ENCODE measurements around the gene C1QTNF6. TPM values are rescaled to one million over a fixed set of nuclear protein-coding genes. Genes with fewer than 3 reads are reported as not detected.

Gene C1QTNF6
- total and polyA plus RNA-seq, 9 donors = 10.3 to 28.9 (median 17.5) TPM

DNA sequence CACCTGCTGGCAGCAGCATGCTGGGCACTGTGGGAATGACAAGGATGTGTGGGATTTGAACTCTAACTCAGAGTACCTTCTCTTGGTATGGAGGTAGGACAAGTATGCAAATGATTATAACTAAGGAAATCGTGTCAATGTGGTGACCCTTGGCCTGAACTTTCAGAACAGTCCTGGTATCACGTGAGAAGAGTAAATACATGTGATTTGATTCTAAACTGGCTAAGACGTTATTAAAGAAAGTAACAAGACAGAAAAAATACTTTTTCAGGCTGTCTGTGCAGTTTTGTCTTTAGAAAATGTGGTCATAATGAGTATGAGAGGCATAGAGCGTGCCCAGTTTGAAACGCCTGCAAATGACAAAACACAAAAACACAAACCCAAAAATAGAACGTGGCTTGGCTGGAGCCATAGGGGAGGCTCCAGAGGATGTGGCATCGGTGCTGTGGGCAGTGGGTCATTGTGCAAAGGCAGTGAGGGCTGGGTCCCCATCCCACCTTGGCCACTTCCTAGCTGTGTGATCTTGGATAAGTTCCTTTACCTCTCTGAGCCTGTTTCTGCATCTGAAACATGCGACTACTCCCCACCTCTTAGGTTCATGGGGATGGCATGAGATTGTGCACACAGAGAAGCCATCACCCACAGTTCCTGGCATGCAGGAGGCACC lies 19.9 kb downstream of the C1QTNF6 start:
- no peak for DNase-seq
- Histone ChIP-seq H3K9me3 (replicated peaks; ENCODE audit: control insufficient read depth, low read depth, low read length) (no peaks in the 10 kb centered on the region), H3K4me3 (ENCODE audit: low read length) (no peak overlapping the region), H3K27me3 (ENCODE audit: control insufficient read depth, insufficient read depth, low read length) (peaks cover 2% of the 10 kb centered on the region), H3K27ac (ENCODE audit: low read length) (no peak overlapping the region), H3K36me3 (ENCODE audit: control insufficient read depth, insufficient read depth, low read length) (no peaks in the 10 kb centered on the region), H3K4me1 (ENCODE audit: control insufficient read depth, insufficient read depth, low read length) (peaks cover 7% of the 10 kb centered on the region)
- WGBS (ENCODE audit: insufficient coverage) = 40% methylated on average over 2 of the region's 8 CpGs

DNA sequence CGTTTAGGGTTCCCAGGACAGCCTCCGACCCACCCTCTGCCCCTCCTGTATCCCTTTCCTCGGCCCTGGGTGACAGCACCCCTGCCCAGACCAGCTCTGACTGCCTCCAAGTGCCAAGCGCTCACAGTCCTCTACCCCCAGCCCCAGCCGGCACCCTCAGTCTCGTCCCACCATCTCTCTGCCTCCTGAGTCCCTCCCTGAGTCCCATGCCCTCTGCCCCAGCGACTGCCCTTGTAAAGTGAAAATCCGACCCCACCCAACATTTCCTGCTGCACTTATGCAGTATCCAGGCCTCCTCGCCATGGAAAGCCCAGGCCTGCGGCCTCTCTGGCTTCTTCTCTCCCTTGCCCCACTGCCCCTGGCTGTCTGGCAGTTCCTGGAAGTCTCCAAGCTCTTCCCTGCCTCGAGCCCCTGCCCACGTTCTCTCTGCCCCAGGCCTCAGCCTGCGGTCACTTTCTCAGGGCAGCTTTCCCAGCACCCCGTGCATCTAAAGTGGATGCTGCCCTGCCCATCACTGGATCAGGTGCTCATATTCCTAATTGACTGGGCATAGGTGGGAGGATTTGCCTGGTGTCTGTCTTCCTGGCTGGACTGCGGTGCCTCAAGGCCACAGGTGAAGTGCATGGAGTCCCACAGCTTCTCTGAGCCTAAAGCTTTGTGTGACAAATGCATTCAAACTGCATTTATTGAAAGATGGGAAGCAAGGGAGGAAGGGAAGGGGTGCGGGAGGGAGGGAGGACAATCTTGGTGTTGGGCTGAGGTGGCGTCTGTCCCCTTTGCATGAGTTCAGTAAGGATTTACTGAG lies 20.7 kb downstream of the C1QTNF6 start:
- Histone ChIP-seq H3K4me1 (ENCODE audit: control insufficient read depth, insufficient read depth, low read length) (peaks cover 4% of the 10 kb centered on the region), H3K27ac (ENCODE audit: low read length) (no peak overlapping the region), H3K27me3 (ENCODE audit: control insufficient read depth, insufficient read depth, low read length) (peaks cover 2% of the 10 kb centered on the region), H3K36me3 (ENCODE audit: control insufficient read depth, insufficient read depth, low read length) (no peaks in the 10 kb centered on the region), H3K4me3 (ENCODE audit: low read length) (no peak overlapping the region), H3K9me3 (replicated peaks; ENCODE audit: control insufficient read depth, low read depth, low read length) (no peaks in the 10 kb centered on the region)
- DNase-seq = no peak
- WGBS (ENCODE audit: insufficient coverage) = 66% methylated on average over 17 of the region's 17 CpGs

DNA sequence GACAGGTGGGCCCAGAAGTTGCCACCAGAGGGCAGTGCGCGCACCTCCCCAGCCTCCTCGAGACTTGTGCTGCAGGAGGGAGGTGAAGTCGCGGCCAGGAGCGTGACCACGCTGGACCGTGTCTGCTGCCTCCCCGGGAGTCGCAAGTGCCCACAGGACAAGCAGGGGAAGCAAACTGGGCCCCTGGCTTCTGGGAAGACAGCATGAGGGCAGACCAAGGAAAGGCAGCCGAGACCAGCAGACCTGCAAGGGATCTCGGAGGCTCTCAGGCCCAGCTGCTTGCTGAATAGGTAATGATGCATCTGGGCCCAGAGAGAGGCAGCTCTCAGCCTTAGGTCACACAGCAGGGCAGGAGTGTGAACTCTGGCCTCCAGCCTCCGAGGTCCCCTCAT lies 21.4 kb downstream of the C1QTNF6 start:
- H3K9me3 ChIP-seq (replicated peaks; ENCODE audit: control insufficient read depth, low read depth, low read length) = no peaks in the 10 kb centered on the region
- H3K36me3 ChIP-seq (ENCODE audit: control insufficient read depth, insufficient read depth, low read length) = no peaks in the 10 kb centered on the region
- WGBS (ENCODE audit: insufficient coverage) = 13% methylated on average over 12 of the region's 13 CpGs
- no peak overlapping the region for H3K4me3 ChIP-seq (ENCODE audit: low read length)
- no peaks in the 10 kb centered on the region for H3K27me3 ChIP-seq (ENCODE audit: control insufficient read depth, insufficient read depth, low read length)
- no peak overlapping the region for H3K27ac ChIP-seq (ENCODE audit: low read length)
- DNase-seq = peak; percentile 85
- H3K4me1 ChIP-seq (ENCODE audit: control insufficient read depth, insufficient read depth, low read length) = peaks cover 4% of the 10 kb centered on the region

DNA sequence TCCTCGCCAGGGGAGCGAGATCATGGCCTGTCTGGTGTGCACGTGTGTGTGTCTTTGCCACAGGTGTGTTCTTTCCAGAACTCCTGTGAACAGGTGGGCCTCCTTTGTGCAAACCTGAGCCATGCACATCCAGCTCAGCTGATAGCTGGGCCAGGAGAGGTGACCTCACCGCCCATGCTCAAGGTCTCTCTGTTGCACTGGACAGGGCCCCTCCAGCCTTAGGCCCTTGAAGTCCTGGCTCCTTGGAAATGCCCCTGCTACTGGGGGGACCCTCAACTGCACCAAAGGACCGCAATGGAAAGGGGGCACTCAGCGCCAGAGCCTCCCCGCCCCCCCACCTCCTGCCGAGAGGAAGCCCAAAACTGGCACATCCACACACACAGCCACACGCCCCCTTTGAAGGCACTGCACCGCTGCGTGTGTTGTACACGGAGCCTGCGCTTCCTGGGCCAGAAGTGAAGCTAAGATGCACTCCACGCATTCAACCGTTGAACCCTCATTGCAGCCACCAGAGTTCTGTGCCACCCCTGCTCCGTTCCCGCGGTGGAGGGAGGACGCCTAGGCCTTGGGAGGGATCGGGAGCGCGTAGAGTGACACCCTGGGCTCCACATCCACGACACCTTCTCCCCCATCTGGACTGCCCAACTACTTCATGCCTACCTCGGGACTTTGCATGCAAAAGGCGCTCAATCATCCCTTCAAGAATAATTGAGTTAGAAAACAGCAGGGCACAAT lies 21.9 kb downstream of the C1QTNF6 start:
- H3K27ac ChIP-seq (ENCODE audit: low read length) = no peak overlapping the region

DNA sequence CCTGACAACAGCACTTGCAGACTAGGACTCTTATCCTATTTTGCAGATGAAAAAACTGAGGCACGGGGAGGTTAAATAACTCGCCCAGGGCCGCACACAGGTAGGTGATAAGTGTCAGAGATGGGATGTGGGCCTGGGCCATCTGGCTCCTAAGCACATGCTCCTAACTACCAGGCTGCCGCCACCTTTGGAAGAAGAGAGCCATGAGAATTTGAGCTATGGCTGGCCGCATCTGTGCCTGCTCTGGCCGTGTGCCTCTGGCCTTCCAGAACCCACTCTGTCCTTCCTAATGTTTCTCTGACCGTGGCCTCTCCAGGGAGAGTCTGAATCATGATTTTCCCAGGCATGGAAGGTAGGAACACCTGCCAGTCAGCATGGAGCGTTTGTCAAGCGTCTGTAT lies 23.0 kb downstream of the C1QTNF6 start:
- H3K4me3 ChIP-seq (ENCODE audit: low read length) = no peak overlapping the region
- peaks cover 4% of the 10 kb centered on the region for H3K4me1 ChIP-seq (ENCODE audit: control insufficient read depth, insufficient read depth, low read length)
- no peak for DNase-seq
- WGBS (ENCODE audit: insufficient coverage) = 43% methylated on average over 6 of the region's 9 CpGs
- H3K27ac ChIP-seq (ENCODE audit: low read length) = no peak overlapping the region
- peaks cover 4% of the 10 kb centered on the region for H3K9me3 ChIP-seq (replicated peaks; ENCODE audit: control insufficient read depth, low read depth, low read length)
- no peaks in the 10 kb centered on the region for H3K36me3 ChIP-seq (ENCODE audit: control insufficient read depth, insufficient read depth, low read length)
- no peaks in the 10 kb centered on the region for H3K27me3 ChIP-seq (ENCODE audit: control insufficient read depth, insufficient read depth, low read length)

More for the DNA sequence above, 21.9 kb downstream of the C1QTNF6 start:
- Histone ChIP-seq H3K4me3 (ENCODE audit: low read length) (no peak overlapping the region), H3K9me3 (replicated peaks; ENCODE audit: control insufficient read depth, low read depth, low read length) (peaks cover 4% of the 10 kb centered on the region), H3K27me3 (ENCODE audit: control insufficient read depth, insufficient read depth, low read length) (no peaks in the 10 kb centered on the region), H3K4me1 (ENCODE audit: control insufficient read depth, insufficient read depth, low read length) (peaks cover 4% of the 10 kb centered on the region), H3K36me3 (ENCODE audit: control insufficient read depth, insufficient read depth, low read length) (no peaks in the 10 kb centered on the region)
- WGBS (ENCODE audit: insufficient coverage) = 65% methylated on average over 21 of the region's 25 CpGs
- no peak for DNase-seq

DNA sequence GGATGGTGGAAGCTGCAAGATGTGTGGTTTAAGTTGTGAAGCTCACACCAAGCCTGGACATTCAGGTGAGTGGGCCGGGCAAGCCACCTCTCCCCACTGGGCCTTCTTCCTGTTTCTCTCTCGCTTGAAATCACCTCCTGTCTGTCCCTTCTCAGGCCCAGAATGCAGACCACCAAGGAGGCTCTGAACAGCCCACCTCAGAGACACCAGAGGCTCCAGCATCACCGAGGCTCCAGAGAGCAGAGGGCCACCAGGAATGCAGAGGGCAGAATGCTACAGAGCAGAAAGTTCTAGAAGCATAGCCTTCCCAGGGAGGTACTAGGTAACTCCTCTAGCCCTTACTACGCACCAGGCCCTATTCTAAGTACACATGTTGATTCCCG lies 23.6 kb downstream of the C1QTNF6 start:
- peaks cover 4% of the 10 kb centered on the region for H3K9me3 ChIP-seq (replicated peaks; ENCODE audit: control insufficient read depth, low read depth, low read length)
- no peak overlapping the region for H3K27ac ChIP-seq (ENCODE audit: low read length)
- peaks cover 4% of the 10 kb centered on the region for H3K4me1 ChIP-seq (ENCODE audit: control insufficient read depth, insufficient read depth, low read length)
- 86% methylated on average over 2 of the region's 5 CpGs for WGBS (ENCODE audit: insufficient coverage)
- H3K27me3 ChIP-seq (ENCODE audit: control insufficient read depth, insufficient read depth, low read length) = peaks cover 2% of the 10 kb centered on the region
- DNase-seq = no peak
- no peaks in the 10 kb centered on the region for H3K36me3 ChIP-seq (ENCODE audit: control insufficient read depth, insufficient read depth, low read length)
- H3K4me3 ChIP-seq (ENCODE audit: low read length) = no peak overlapping the region

DNA sequence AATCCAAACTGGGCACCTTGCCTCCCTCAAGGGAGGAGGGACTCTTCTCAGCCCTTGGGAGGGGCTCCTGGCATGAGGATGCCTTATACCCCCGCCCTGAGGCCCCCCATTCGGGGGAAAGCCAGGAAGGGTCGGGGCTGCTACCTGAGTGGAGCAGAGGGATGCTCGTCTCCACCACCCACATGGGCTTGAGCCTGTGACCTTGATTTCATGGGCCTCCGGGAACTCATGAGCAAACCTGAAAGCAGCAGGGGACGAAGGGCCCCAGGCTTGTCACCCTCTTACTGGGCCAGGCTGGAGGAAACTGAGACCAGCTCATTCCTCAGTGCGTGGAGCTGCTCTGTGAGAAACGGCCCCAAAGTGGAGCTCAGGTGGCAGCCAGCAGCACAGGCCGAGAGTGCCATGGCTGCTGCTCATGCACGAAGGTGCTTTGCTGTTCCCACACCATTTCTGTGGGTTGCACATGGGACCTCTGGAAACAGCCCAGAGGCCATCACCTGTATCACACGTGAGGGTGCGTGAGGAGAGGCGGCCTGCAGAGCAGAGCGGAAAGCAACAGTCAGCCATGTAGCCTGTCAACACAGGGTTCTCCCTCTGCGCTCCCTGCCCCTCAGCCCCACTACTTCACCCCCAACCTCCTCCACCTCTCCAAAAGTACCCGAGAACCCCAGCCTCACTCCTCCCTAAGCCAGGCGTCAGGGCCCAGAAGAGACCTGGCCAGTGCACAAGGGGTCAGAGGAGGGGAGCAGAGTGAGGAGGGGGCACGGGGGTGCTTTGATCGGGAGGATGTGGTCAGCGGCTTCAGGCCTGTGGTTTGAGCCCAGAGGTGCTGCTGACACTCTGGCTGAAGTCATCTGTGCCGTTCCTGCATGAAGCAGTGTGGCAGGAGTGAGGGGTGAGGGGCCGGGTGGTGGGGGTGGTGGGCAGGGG lies 24.2 kb downstream of the C1QTNF6 start:
- WGBS (ENCODE audit: insufficient coverage) = 87% methylated on average over 12 of the region's 22 CpGs
- no peak for DNase-seq
- H3K4me1 ChIP-seq (ENCODE audit: control insufficient read depth, insufficient read depth, low read length) = peaks cover 4% of the 10 kb centered on the region
- H3K4me3 ChIP-seq (ENCODE audit: low read length) = no peak overlapping the region
- H3K9me3 ChIP-seq (replicated peaks; ENCODE audit: control insufficient read depth, low read depth, low read length) = peaks cover 4% of the 10 kb centered on the region
- peaks cover 7% of the 10 kb centered on the region for H3K27me3 ChIP-seq (ENCODE audit: control insufficient read depth, insufficient read depth, low read length)
- no peak overlapping the region for H3K27ac ChIP-seq (ENCODE audit: low read length)
- no peaks in the 10 kb centered on the region for H3K36me3 ChIP-seq (ENCODE audit: control insufficient read depth, insufficient read depth, low read length)

DNA sequence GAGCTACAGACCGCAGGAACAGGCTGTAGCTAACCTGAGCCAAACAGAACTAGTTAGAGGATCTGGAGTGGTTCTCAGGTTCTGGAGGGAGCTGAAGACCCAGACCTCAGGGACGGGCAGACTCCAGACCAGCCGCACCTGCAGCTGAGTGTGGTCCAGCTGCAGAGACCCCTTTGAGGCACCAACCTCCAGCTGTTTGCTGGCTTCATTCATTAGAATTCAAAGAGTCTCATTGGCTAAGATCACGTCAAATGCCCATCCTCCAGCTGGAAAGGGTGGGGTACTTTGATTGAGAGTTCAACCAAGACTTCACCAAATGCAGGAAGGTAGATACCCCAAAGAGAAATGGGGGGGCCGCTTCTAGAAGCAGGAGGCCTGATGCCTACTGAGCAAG lies 25.0 kb downstream of the C1QTNF6 start:
- Histone ChIP-seq H3K27me3 (ENCODE audit: control insufficient read depth, insufficient read depth, low read length) (peaks cover 7% of the 10 kb centered on the region), H3K36me3 (ENCODE audit: control insufficient read depth, insufficient read depth, low read length) (no peaks in the 10 kb centered on the region), H3K27ac (ENCODE audit: low read length) (no peak overlapping the region), H3K9me3 (replicated peaks; ENCODE audit: control insufficient read depth, low read depth, low read length) (peaks cover 4% of the 10 kb centered on the region), H3K4me1 (ENCODE audit: control insufficient read depth, insufficient read depth, low read length) (peaks cover 4% of the 10 kb centered on the region), H3K4me3 (ENCODE audit: low read length) (no peak overlapping the region)
- DNase-seq = no peak
- 67% methylated on average over 2 of the region's 5 CpGs for WGBS (ENCODE audit: insufficient coverage)

DNA sequence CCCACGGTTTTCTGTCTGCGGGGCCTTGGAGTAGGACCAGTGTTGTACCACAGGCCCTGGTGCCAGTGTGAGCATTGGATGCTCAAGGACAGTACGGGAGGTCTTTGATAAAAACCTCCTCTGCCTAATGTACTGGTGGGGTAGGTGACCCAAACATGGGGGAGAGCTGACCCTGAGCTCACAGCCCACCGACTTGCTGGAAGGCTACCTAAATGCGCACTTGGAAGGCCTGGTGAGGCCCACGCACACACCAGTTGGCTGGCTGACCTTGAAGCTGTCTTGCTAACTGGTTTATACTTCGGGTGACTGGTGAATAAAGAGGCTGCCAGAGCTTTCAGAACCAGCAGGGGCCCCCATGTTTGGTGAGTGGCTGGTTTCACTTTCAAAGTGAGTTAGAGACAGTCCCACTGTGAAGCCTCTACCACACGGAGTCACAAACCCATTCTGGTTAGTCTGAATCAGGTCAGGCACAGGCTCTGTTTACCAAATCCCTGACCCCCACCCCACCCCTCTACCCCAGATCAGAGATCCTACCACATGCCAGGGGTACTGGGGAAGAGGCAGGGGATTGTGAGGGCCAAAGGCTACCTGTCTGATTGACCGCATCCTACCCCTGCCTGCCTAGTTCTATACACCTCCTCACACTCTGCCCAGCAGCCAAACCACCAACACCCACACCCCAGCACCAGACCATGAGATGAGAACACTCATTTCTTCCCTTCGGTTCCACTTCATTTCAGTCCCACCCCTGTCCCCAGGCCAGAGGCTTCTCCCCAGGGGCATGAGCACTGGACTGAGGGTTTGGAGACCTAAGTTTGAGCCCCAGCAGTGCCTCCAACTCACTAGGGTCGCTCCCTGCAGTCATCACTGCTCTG lies 25.6 kb downstream of the C1QTNF6 start:
- H3K4me3 ChIP-seq (ENCODE audit: low read length) = no peak overlapping the region
- H3K9me3 ChIP-seq (replicated peaks; ENCODE audit: control insufficient read depth, low read depth, low read length) = peaks cover 4% of the 10 kb centered on the region
- no peaks in the 10 kb centered on the region for H3K36me3 ChIP-seq (ENCODE audit: control insufficient read depth, insufficient read depth, low read length)
- no peak overlapping the region for H3K27ac ChIP-seq (ENCODE audit: low read length)
- peaks cover 4% of the 10 kb centered on the region for H3K4me1 ChIP-seq (ENCODE audit: control insufficient read depth, insufficient read depth, low read length)
- no peak for DNase-seq
- peaks cover 7% of the 10 kb centered on the region for H3K27me3 ChIP-seq (ENCODE audit: control insufficient read depth, insufficient read depth, low read length)
- WGBS (ENCODE audit: insufficient coverage) = 79% methylated on average over 10 of the region's 11 CpGs

Measured in muscle of leg (tissue), 11 donors.